ENCODE measurements around the gene SPATA7. TPM values are rescaled to one million over a fixed set of nuclear protein-coding genes. Genes with fewer than 3 reads are reported as not detected.

The SPATA7 gene
- total and polyA plus RNA-seq, 9 donors, result 14.3 to 56.0 (median 28.7) TPM

- Histone ChIP-seq H3K36me3 (no peaks in the 10 kb centered on the region), H3K4me1 (ENCODE audit: insufficient read depth) (no peaks in the 10 kb centered on the region), H3K4me3 (no peak overlapping the region), H3K9me3 (no peaks in the 10 kb centered on the region), H3K27me3 (no peaks in the 10 kb centered on the region), H3K27ac (no peak overlapping the region)
- intact Hi-C loops (cut with DNase I), result no loop called here
- 79 to 83% (median 83%) methylated on average over 4 of the region's 4 CpGs for WGBS, 3 donors
- no peak for TF ChIP-seq POLR2A (IDR thresholded peaks at IDR 0.05)
- TF ChIP-seq CTCF (IDR thresholded peaks at IDR 0.05), result no peak
- TF ChIP-seq EP300 (IDR thresholded peaks at IDR 0.05), result no peak
- DNase-seq, result no peak
Measured at GRCh38 chr14:88363644-88364043, 21.8 kb upstream of the SPATA7 start.

- TF ChIP-seq POLR2A (IDR thresholded peaks at IDR 0.05) (no peak), EP300 (IDR thresholded peaks at IDR 0.05) (no peak), CTCF (IDR thresholded peaks at IDR 0.05) (no peak)
- Histone ChIP-seq H3K4me1 (ENCODE audit: insufficient read depth) (no peaks in the 10 kb centered on the region), H3K9me3 (no peaks in the 10 kb centered on the region), H3K27ac (no peak overlapping the region), H3K27me3 (no peaks in the 10 kb centered on the region), H3K4me3 (no peak overlapping the region), H3K36me3 (no peaks in the 10 kb centered on the region)
- intact Hi-C loops (cut with DNase I), result no loop called here
- 59 to 67% (median 65%) methylated on average over 4 of the region's 4 CpGs for WGBS, 3 donors
- DNase-seq, result no peak
Measured at GRCh38 chr14:88364710-88365413, 20.6 kb upstream of the SPATA7 start.

DNA sequence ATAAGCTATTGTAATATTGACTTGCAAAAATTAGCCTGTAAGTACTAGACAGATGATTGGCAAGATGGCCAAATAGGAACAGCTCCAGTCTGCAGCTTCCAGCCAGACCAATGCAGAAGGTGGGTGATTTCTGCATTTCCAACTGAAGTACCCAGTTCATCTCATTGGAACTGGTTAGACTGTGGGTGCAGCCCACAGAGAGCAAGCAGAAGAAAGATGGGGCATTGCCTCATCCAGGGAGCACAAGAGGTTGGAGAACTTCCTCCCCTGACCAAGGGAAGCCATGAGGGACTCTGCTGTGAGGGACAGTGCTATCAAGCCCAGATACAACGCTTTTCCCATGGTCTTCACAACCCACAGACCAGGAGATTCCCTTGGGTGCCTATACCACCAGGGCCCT is 16.0 kb upstream of the SPATA7 start:
- TF ChIP-seq EP300 (IDR thresholded peaks at IDR 0.05) (no peak), CTCF (IDR thresholded peaks at IDR 0.05) (no peak), POLR2A (IDR thresholded peaks at IDR 0.05) (no peak)
- 45 to 79% (median 50%) methylated on average over 1 of the region's 1 CpG for WGBS, 3 donors
- H3K4me3 ChIP-seq, result no peak overlapping the region
- intact Hi-C loops (cut with DNase I), result no loop called here
- H3K36me3 ChIP-seq, result no peaks in the 10 kb centered on the region
- no peak for DNase-seq
- H3K4me1 ChIP-seq (ENCODE audit: insufficient read depth), result no peaks in the 10 kb centered on the region
- H3K9me3 ChIP-seq, result no peaks in the 10 kb centered on the region
- no peak overlapping the region for H3K27ac ChIP-seq
- no peaks in the 10 kb centered on the region for H3K27me3 ChIP-seq

GRCh38 chr14:88379706-88380343 is 5.6 kb upstream of the SPATA7 start:
- Histone ChIP-seq H3K4me3 (no peak overlapping the region), H3K4me1 (ENCODE audit: insufficient read depth) (no peaks in the 10 kb centered on the region), H3K9me3 (no peaks in the 10 kb centered on the region), H3K27me3 (no peaks in the 10 kb centered on the region), H3K36me3 (no peaks in the 10 kb centered on the region), H3K27ac (no peak overlapping the region)
- WGBS, 3 donors, result 69 to 81% (median 70%) methylated on average over 5 of the region's 5 CpGs
- intact Hi-C loops (cut with DNase I), result loop anchor here in 3 of 4 donors (10.0 kb wide), 2 partner anchors 175 to 185 kb away; partner anchors contain the start of gene PTPN21 (in 1 of the 3)
- TF ChIP-seq CTCF (IDR thresholded peaks at IDR 0.05), result no peak
- TF ChIP-seq POLR2A (IDR thresholded peaks at IDR 0.05), result no peak
- no peak for TF ChIP-seq EP300 (IDR thresholded peaks at IDR 0.05)
- DNase-seq, result no peak
